Astrocyte (in vitro differentiated cells and primary cell): Measurements from ENCODE around the gene SUFU.

Experiments used
- CTCF ChIP-seq: IDR thresholded peaks from 2 replicates; pipeline ENCODE4 v1.5.1; 2011; ENCODE audit warnings: low read depth, mild to moderate bottlenecking, inconsistent platforms, low read length, moderate library complexity; ENCODE audit not compliant: insufficient read depth
- EZH2 ChIP-seq: IDR thresholded peaks from 2 replicates; pipeline ENCODE4 v1.6.1; 2012; ENCODE audit warnings: mild to moderate bottlenecking, low read length, inconsistent platforms; ENCODE audit not compliant: insufficient read depth

GRCh38 chr10:102492344-102492939 is 11.3 kb upstream of the SUFU start:
- TF ChIP-seq CTCF: no peak
- TF ChIP-seq EZH2: no peak
